GM06990 (cell line): ENCODE results near the gene OSBP2.

Experiments used
- DNase-seq: peaks from one replicate; pipeline ENCODE4 v3.0.0-alpha.2; 2011; ENCODE audit not compliant: insufficient read length; ENCODE audit errors: extremely low read depth
- H3K27me3 ChIP-seq: replicated peaks from 2 replicates; pipeline ENCODE4 v1.6.0; 2011; ENCODE audit warnings: low read length; ENCODE audit not compliant: control insufficient read depth, insufficient read depth
- H3K36me3 ChIP-seq: 2 replicates; pipeline ENCODE4 v1.5.1; 2011; ENCODE audit warnings: low read length; ENCODE audit not compliant: control insufficient read depth, insufficient read depth
- H3K4me3 ChIP-seq: replicated peaks from 2 replicates; pipeline ENCODE4 v1.5.1; 2011; ENCODE audit warnings: low read depth, mild to moderate bottlenecking, control low read depth, low read length
- CTCF ChIP-seq: IDR thresholded peaks from 2 replicates; pipeline ENCODE4 v1.5.1; 2011; ENCODE audit warnings: low read length, control low read depth, mild to moderate bottlenecking, inconsistent platforms; ENCODE audit not compliant: insufficient read depth, poor library complexity, severe bottlenecking

The OSBP2 gene

GRCh38 chr22:30878516-30879414, 184.1 kb downstream of the OSBP2 start:
- no peaks in the 10 kb centered on the region for H3K27me3 ChIP-seq
- H3K36me3 ChIP-seq: no peaks in the 10 kb centered on the region
- no peak for TF ChIP-seq CTCF
- DNase-seq: no peak
- no peak overlapping the region for H3K4me3 ChIP-seq

GRCh38 chr22:30879415-30879797, 184.7 kb downstream of the OSBP2 start:
- H3K36me3 ChIP-seq: no peaks in the 10 kb centered on the region
- TF ChIP-seq CTCF: no peak
- H3K4me3 ChIP-seq: no peak overlapping the region
- DNase-seq: no peak
- no peaks in the 10 kb centered on the region for H3K27me3 ChIP-seq

- DNase-seq: no peak
- TF ChIP-seq CTCF: no peak
- Histone ChIP-seq H3K27me3 (no peaks in the 10 kb centered on the region; the same call in 1 of the 2 replicates), H3K4me3 (no peak overlapping the region), H3K36me3 (no peaks in the 10 kb centered on the region)
These were observed 185.5 kb downstream of the OSBP2 start for GRCh38 chr22:30880181-30880601.

- Histone ChIP-seq H3K36me3 (no peaks in the 10 kb centered on the region), H3K27me3 (no peaks in the 10 kb centered on the region; the same call in 1 of the 2 replicates), H3K4me3 (no peak overlapping the region)
- no peak for DNase-seq
- no peak for TF ChIP-seq CTCF
These were observed 186.2 kb downstream of the OSBP2 start for GRCh38 chr22:30880847-30881246.

- Histone ChIP-seq H3K27me3 (no peaks in the 10 kb centered on the region; the same call in 1 of the 2 replicates), H3K4me3 (no peak overlapping the region), H3K36me3 (no peaks in the 10 kb centered on the region)
- no peak for TF ChIP-seq CTCF
- DNase-seq: no peak
These were observed 186.9 kb downstream of the OSBP2 start for GRCh38 chr22:30881361-30882183.
